Head of caudate nucleus (tissue), 42 donors: ENCODE measurements around the gene MAML3.

Source experiments
- DNase-seq, 42 donors: peaks; one replicate each; pipeline versions ENCODE4 v3.0.0 to v3.0.0-alpha.2; 2020 to 2021; ENCODE audit warnings: mixed read lengths in 7 of 42
- intact Hi-C: fragments of 100-400 bp; cut with DNase I; formaldehyde crosslinking; loops from one replicate; pipeline ENCODE4 v1.15.0; 2022

The MAML3 gene

DNA sequence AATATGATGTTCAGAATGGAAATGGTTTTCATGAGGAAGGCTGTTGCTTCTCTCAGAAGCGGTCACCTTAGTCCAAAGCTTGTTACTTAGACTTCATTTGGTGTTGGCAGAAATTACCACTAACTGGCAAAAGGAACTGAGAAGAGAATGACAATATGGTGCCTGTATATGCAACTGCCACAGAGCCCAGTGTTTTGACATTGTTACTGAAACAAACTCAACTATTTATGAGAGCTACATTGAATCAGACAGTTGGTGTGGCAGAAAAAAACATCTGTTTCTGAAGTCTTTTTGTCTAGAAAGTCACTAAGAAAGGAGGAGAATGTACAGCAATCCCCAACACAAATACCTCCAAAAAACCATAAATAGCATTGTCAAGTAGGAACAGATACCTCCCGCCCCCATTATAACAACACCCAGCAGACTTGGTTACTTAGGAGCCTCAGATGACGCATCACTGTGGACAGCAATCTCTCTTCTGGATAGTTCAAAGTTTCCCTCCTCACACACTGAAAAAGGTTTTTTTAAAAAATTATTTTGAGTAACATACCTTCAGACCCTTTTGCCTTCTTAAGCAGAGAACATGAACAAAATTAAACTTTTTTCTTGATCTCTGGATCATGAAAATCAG, 92.2 kb downstream of the MAML3 start:
- DNase-seq: no peak

DNA sequence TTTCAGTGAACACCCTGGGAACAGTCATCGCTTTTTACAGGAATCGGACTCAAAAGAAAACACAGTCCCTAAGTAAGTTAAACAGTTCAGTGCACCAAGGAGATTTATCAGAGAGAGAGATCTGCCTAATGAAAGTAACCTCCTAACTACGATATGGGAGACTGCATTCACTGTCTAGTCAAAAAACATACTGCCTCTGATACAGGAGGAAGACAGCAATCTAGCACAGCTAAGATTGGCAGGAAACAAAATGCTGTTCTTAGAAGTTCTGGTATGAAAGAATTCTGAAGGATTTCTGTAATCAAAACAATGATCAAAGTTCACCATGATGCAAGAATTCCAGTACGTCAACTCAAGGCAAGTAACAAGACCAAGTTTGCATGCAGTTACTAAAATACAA, 92.8 kb downstream of the MAML3 start:
- intact Hi-C loops: no loop called here
- no peak for DNase-seq

More for the DNA sequence above, 92.2 kb downstream of the MAML3 start:
- intact Hi-C loops: no loop called here

DNA sequence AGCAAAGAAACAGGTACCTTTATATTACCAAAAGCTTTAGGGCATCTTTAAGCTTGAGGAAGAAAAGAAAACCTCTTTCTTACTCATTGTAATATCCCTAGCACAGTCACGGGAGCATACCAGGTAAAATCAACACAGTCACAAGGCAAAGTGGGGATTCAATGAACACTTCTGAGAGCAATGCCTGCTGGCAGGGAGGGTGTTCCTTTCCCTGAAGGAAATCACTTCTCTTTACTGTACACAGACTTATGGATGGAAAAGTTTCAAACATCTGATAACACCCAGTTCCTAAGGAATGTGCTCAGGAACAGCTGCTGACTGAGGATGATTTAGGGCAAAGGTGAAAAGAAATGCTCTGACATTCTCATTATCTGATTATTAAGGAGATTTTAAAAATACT, 94.8 kb downstream of the MAML3 start:
- peak in 1 of 42 donors; percentile 8 for DNase-seq

DNA sequence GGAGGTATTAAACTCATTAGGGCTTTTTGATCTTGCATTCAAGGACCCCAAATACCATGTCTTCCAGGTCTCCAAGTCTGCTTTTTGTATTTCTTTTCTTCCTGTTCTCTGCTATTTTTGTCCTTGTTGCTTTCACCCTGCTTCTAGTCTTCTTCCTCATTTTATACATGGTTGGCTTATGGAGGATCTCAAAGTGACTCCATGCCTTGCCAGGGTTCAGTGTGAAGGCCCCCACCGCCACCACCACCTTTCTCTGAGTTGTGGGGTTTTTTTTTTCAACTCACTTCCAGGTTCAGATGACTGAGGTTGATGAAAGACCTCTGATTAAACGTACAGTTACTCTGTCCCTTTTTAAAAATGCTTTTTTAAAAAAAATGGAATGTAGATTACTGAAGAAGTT, 96.3 kb downstream of the MAML3 start:
- no peak for DNase-seq
- intact Hi-C loops: no loop called here

More for the DNA sequence above, 94.8 kb downstream of the MAML3 start:
- intact Hi-C loops: no loop called here

DNA sequence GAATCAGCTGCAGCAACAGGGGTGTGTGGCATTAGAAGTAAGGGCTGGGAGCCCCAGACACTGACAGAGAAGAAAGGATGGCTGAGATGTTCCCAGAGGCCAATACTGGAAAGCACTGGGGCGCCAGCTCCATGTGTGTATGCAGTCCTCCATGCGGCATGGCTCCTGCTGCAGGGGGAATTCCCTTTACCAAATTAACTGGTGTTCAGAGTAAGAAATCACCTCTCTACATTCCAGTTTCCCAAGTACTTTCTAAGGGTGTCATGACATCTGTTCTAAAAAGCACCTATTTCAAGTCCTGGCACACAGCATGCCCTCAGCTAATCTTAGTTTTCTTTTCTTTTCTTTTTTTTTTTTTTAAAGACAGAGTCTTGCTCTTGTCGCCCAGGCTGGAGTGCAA, 98.0 kb downstream of the MAML3 start:
- DNase-seq: no peak
- intact Hi-C loops: no loop called here

DNA sequence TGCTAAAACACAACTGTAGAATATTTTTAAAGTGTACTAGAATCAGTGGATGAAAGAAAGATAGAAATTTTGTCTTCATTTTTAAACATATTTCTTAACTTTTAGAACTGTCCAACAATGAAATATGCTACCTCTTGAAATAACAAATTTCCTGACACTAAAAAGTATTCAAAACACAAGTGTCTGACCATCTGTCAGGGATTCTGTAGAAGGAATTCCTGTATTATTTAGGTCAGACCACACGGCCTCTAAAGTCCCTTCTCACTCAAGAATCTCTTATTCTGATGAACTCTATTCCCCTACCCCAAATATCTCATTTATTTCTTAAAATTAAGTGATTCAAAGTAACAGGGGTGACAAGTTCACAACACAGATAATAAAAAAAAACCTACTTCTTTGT, 99.1 kb downstream of the MAML3 start:
- no peak for DNase-seq
- intact Hi-C loops: loop anchor here (5.0 kb wide), 1 partner anchor 97 kb away; the partner anchor contains the start of gene MAML3

DNA sequence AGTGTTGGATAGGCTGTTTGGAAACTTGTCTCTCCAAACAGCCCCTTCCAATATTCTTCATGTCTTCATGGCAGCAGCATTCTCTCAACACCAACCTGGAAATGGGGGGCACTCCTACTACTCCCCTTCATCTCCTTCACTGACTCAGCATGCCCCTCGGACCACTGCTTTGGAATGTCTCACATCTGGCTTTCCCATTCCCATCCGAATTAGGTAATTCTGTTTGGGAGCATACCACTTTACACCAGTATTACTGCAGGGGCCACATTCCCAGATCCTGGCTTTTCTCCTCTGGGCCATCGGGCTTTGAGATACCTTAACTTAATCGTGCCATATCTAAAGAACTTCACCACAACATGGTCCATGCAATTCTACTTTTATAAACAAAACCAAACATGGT, 100.8 kb downstream of the MAML3 start:
- DNase-seq: no peak
- intact Hi-C loops: loop anchor here (5.0 kb wide), 1 partner anchor 99 kb away; the partner anchor contains the start of gene MAML3

DNA sequence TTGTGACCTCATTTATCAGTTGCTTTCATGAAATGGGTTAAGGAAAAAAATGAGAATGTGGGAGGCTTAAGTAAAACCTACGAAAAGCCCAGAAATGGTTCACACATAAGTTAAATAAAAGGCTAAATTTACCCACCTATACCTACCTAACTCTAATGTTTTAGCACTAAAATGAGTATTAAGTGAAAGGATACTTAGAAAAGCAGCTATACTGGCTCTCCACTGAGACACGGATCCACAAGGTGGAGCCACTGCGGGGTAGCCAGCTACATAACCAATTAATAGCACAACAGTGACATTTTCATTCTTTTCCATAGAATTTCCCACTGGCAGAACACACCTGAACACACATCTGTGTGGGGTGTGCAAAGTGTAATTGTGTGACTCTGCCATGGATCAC, 101.9 kb downstream of the MAML3 start:
- peak; percentile 21 to 83 (median 62) for DNase-seq
- intact Hi-C loops: loop anchor here (5.0 kb wide), 1 partner anchor 100 kb away; the partner anchor contains the start of gene MAML3

DNA sequence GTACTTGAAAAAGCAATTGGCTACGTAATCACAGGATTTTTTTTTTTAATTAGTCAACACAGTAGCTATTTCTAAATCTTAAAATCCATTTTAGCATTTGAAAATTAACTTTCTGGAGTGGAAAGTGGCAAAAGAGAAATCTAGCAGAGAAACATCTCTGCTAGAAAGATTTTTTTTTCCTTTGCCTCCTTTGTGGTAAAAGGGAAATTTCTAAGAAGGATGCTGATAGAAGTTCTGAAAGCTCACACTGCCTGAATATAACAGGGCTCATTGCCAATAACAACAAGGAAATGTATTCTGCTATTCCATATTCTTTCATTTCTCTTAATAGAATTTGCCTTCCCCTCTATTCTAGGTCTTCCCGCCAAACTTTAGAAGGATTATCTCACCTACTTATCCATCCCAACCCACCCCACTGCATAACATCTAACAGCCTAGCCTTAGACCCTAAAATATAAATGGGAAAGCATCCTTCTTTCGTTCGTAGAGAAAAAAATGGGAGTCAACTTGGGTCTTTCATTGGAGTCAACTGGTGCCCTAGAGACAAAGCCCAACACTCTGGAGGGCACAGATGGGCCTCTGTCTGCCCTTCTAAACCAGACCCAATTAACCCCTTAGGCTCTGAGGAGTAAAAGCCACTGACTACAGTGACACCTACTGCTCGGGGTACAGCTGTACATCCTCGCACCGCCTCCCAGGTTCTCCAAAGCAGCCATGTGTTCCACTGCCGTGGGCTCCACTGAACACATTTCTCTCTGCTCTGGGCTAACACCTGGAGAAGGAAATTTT, 103.9 kb downstream of the MAML3 start:
- peak in 17 of 42 donors; percentile 14 to 69 (median 32) for DNase-seq
- intact Hi-C loops: loop anchor here (5.0 to 10.0 kb wide), 2 partner anchors 45 to 102 kb away; partner anchors contain the start of gene MAML3

DNA sequence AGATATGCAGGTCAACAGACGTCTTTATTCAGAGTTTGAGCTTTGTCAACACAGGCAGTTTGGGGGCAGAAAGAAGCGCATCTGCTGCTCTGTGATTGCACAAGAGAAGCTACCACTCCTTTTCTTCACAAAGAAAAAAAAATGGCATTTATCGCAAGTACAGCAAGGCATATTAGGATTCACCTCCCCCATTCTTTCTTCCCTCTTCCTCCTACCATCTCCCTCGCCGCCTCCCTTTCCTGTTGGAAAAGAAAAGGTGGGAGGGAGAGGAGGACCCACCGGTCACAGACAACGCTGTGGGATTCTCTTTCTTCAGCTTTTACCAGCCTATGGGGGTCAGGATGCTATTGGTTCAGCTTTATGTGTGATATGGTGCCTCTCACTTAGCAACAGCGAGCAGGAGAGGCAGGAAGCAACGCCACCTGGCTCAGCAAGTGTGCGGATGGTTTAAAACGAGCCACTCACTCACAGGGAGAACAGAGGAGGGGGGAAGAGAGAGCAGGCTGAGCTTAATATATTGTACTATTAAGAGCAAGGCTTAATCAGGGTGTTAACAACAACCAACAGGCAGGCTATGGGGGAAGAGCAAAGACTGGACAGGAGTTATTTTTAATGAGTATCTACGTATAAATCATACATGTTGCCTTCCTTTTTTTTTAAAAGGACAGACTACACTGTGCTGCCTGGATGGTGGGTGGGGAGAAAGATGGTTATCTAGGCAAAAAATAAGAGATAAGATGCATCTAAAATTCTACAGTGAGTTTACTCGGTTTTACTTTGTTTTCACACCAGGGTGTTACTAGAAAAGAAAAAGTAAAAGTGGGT, 104.7 kb downstream of the MAML3 start:
- DNase-seq: peak; percentile 21 to 86 (median 59)
- intact Hi-C loops: loop anchor here (10.0 kb wide), 1 partner anchor 46 kb away; no protein-coding TSS in a partner anchor

DNA sequence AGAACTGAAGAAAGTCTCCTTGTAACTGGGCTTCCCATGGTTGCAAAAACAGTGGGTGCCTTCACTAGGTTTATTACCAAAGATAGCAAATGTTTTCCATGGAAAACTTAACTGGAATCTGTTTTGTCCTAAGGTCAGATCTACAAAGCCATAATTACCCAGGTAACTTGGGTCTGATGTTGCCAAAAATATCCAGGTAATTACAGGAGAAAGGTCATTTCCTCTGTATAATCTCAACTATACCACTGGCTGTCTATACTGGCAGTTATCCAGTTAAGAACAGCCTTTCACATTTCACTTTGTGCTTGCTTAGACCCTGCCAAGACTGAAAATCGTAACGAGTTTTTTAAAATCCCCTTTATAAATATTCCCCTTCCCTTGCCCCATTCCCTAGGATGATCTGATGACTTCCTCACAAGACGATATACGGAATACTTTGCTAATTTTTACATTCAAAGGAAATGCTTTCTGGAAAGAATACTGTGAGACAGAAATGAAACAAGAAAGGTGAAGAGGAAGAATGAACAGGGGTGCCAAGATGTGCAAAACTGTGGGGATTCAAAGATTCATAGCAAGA, 105.5 kb downstream of the MAML3 start:
- no peak for DNase-seq
- intact Hi-C loops: loop anchor here (10.0 kb wide), 1 partner anchor 46 kb away; no protein-coding TSS in a partner anchor

DNA sequence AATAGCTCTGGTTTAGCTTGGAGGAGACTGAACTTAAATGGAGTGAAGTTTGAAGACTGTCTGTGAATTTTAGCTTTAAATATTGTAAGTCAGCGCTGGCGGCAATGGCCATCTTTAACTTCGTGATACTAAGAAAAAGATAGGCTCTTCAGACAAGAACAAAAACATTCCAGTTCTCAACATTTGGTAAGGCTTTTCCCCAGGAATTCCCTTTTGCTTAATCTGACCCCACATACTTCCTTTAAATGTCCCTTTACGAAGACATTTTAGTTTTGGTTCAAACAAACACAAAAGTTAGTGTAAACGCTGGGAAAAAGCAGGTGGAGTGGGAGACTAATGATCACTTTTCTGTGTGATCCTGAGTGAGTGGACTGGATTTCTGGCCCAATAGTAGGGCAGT, 106.2 kb downstream of the MAML3 start:
- intact Hi-C loops: loop anchor here (10.0 kb wide), 1 partner anchor 47 kb away; no protein-coding TSS in a partner anchor

DNA sequence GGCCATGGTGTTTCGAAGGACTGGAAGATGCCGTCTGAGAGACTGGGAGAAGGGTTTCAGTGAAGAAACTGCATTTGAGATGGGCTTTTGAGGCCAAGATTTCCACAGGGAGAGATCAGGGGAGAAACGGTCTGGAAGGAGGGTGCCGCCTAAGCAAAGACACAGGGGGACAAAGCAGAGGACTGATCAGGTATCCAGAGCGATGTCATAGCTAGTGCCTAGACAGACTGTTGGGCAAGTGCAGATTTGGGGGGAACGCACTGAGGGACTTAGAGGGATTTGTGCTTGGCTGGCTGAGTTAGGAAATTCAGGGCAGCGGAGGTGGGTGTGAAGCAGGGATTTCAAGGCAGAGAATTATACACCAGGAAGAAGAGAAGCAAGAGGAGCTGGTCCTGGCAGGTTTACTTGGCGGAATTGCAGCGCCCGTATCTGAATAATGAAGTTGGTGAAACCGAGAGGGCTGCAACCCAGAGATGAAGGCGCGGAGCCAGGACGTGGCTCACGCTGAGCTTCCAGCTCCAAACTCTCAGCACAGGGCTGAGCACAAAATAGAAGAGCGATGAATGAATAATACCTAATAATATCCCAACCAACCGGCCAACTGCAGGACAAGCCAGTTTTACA, 106.9 kb downstream of the MAML3 start:
- peak in 4 of 42 donors; percentile 7 to 56 (median 38) for DNase-seq
- intact Hi-C loops: loop anchor here (10.0 kb wide), 1 partner anchor 48 kb away; no protein-coding TSS in a partner anchor

More for the DNA sequence above, 106.2 kb downstream of the MAML3 start:
- no peak for DNase-seq

DNA sequence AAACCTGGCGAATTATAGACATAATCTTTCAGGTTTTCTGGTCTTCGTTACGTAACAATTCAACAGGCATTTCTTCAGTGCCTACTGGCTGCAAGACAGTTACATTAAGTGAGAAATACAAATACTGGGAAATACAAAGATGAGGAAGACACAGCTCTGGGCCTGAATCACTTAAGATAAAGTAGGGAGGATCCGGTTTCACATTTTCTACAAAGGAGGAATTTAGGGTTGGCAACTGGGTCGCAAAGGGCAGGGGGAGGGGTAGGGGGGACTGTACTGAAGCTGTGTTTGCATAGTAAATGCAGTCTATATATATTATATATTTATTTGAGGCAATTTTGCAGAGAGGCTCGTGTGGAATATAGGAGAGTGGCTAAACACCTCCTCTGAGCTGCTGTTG, 107.4 kb downstream of the MAML3 start:
- intact Hi-C loops: loop anchor here (10.0 kb wide), 1 partner anchor 48 kb away; no protein-coding TSS in a partner anchor
- DNase-seq: no peak

DNA sequence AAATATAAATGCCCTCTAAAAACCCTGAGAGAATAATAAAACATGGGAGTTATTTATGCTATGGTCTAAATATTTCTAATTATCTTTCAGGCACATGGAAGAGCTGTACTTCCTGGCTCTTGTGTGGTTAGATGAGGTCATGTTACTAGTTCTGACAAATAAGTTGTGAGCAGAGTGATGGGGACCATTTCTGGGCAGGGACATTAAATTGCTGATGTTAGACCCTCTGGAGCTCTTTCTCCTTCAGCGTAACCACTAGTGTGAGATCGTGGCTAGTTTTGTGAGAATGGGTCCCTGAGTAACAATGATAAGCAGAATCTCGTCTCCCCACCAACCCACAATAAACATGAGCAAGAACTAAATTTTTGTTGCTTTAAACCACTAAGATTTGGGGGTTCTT, 108.0 kb downstream of the MAML3 start:
- intact Hi-C loops: loop anchor here (10.0 kb wide), 1 partner anchor 49 kb away; no protein-coding TSS in a partner anchor
- no peak for DNase-seq

DNA sequence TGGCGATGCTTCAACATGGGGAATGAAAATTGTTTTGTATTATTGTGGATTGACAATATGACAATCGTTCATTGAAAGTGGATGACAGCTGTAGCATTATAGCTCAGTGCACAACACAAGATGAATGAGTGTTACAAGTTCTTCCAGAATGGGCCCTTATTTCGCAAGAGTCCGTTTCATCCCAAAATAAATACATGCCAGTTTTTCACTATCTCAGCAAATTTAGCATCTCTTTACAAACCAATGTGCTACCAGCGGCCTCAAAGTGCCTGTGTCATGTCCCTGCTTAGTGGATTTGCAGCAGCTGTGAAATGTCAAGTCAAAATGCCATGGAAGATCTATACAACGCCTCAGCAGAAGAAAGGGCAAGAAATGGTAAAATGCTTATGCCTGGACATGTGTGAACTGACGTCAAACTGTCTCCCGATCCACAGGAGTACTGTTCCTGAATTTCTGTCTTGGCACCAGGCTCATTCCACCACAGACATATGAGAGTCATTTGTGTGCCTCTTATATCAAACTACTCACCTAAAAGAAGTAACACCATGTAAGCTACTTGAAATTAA, 109.6 kb downstream of the MAML3 start:
- peak in 4 of 42 donors; percentile 27 to 52 (median 36) for DNase-seq
- intact Hi-C loops: loop anchor here (10.0 kb wide), 1 partner anchor 50 kb away; no protein-coding TSS in a partner anchor

DNA sequence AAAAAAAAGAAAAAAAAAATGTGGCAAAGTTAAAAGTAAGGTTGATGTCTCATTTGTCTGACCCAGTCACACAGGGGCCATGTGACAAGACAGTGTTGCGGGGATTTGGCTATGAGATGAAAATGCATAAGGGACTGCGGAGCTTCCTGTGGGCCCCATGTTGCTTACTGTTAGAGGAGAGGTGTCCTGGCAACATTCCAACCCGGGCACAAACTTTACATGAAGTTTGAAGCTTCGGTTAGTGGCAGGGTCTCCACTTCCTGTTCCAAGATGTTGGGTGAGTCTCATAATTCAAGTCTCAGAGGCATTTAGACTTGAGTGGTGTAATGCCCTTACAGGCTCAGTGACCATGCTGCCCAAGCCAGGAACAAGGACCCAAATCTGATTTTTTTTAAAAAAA, 111.3 kb downstream of the MAML3 start:
- intact Hi-C loops: loop anchor here (10.0 kb wide), 1 partner anchor 52 kb away; no protein-coding TSS in a partner anchor
- DNase-seq: no peak
